A673 (cell line): ENCODE data around the gene GPR153. TPM values are rescaled to one million over a fixed set of nuclear protein-coding genes. Genes with fewer than 3 reads are reported as not detected.

ENCODE experiments used
- BruUV-seq: library from RNA; stranded (reverse); fragments of 400-500 nt; replicated peaks from 2 replicates; lab custom pipeline; 2021; lab: Mats Ljungman, UMichigan
- CTCF ChIA-PET: fragments of 300-600 bp; sonication (Branson Sonifier 250); formaldehyde crosslinking; loops from one replicate; lab custom pipeline; 2022; ENCODE audit warnings: antibody characterized with exemption; lab: Charles Lee
- POLR2A ChIA-PET: fragments of 300-600 bp; sonication (Branson Sonifier 250); formaldehyde crosslinking; loops from one replicate; lab custom pipeline; 2022; ENCODE audit warnings: antibody characterized with exemption; ENCODE audit not compliant: low non-redundant PET; lab: Charles Lee
- DNase-seq: peaks from one replicate; pipeline ENCODE4 v3.0.0-alpha.2; 2015; ENCODE audit warnings: low spot score
- H3K27ac ChIP-seq: fragments of 200-600 bp; sonication (generic); 2 replicates; pipeline ENCODE4 v1.5.1; 2016; ENCODE audit warnings: mixed run types, low read depth, mild to moderate bottlenecking, mixed read lengths, antibody characterized with exemption, low read length; ENCODE audit not compliant: poor library complexity, severe bottlenecking
- H3K27me3 ChIP-seq: fragments of 200-600 bp; sonication (generic); replicated peaks from 2 replicates; pipeline ENCODE4 v1.6.1; 2017; ENCODE audit warnings: mixed run types, low read depth, mild to moderate bottlenecking, mixed read lengths, antibody characterized with exemption, low read length; ENCODE audit not compliant: insufficient read depth, poor library complexity
- H3K36me3 ChIP-seq: fragments of 200-600 bp; sonication (generic); 2 replicates; pipeline ENCODE4 v1.6.1; 2016; ENCODE audit warnings: mixed run types, mild to moderate bottlenecking, mixed read lengths, antibody characterized with exemption, low read length; ENCODE audit not compliant: insufficient read depth, poor library complexity, severe bottlenecking
- H3K4me1 ChIP-seq: fragments of 200-600 bp; sonication (generic); 2 replicates; pipeline ENCODE4 v1.6.1; 2017; ENCODE audit warnings: mixed run types, mild to moderate bottlenecking, mixed read lengths, antibody characterized with exemption, low read length; ENCODE audit not compliant: insufficient read depth, poor library complexity, severe bottlenecking
- H3K4me3 ChIP-seq: fragments of 200-600 bp; sonication (generic); 2 replicates; pipeline ENCODE4 v1.5.1; 2016; ENCODE audit warnings: low read depth, mixed run types, mild to moderate bottlenecking, mixed read lengths, low read length; ENCODE audit not compliant: poor library complexity, severe bottlenecking
- H3K9me3 ChIP-seq: fragments of 200-600 bp; sonication (generic); 2 replicates; pipeline ENCODE4 v1.6.1; 2016; ENCODE audit warnings: mixed run types, low read depth, mild to moderate bottlenecking, mixed read lengths, antibody characterized with exemption, low read length; ENCODE audit not compliant: poor library complexity, severe bottlenecking
- EZH2 ChIP-seq: fragments of 200-600 bp; sonication (generic); IDR thresholded peaks from 2 replicates; pipeline ENCODE4 v1.6.1; 2017; ENCODE audit warnings: borderline replicate concordance, low read depth, mild to moderate bottlenecking, mixed read lengths, antibody characterized with exemption, low read length; ENCODE audit not compliant: poor library complexity, severe bottlenecking
- intact Hi-C: fragments of 100-400 bp; cut with micrococcal nuclease; formaldehyde crosslinking; loops from one replicate; pipeline ENCODE4 v1.10.0; 2022; ENCODE audit not compliant: unreplicated experiment
- total RNA-seq: library from RNA; stranded (reverse); gene quantifications from 2 replicates; pipeline ENCODE4 v1.2.3, GENCODE V29; 2021
- TF ChIP-seq, protein P1 (sequence below): fragments of 300-800, 200-600 bp; sonication (generic); conservative IDR thresholded peaks from 2 replicates; pipeline ENCODE4 v1.5.1; 2017; ENCODE audit warnings: low read depth, mild to moderate bottlenecking, antibody characterized with exemption, low read length, moderate library complexity, mixed read lengths

Gene GPR153
- total RNA-seq, 1 experiment from 2014 or later: 8.4 TPM

GRCh38 chr1:6235296-6235677, 25.6 kb downstream of the GPR153 start:
- Histone ChIP-seq H3K27ac (peak overlapping the region; percentile 91), H3K36me3 (peaks cover 30% of the 10 kb centered on the region), H3K4me1 (no peaks in the 10 kb centered on the region), H3K4me3 (peak overlapping the region; percentile 61), H3K9me3 (no peaks in the 10 kb centered on the region), H3K27me3 (no peaks in the 10 kb centered on the region)
- intact Hi-C loops: no loop called here
- no TSS peak for BruUV-seq
- CTCF ChIA-PET: interaction anchor here (1.1 kb wide), 1 partner anchor 249 kb away, joined by 3 read pairs; no protein-coding TSS in a partner anchor
- DNase-seq: no peak
- no peak for TF ChIP-seq EZH2
- TF ChIP-seq, protein P1, sequence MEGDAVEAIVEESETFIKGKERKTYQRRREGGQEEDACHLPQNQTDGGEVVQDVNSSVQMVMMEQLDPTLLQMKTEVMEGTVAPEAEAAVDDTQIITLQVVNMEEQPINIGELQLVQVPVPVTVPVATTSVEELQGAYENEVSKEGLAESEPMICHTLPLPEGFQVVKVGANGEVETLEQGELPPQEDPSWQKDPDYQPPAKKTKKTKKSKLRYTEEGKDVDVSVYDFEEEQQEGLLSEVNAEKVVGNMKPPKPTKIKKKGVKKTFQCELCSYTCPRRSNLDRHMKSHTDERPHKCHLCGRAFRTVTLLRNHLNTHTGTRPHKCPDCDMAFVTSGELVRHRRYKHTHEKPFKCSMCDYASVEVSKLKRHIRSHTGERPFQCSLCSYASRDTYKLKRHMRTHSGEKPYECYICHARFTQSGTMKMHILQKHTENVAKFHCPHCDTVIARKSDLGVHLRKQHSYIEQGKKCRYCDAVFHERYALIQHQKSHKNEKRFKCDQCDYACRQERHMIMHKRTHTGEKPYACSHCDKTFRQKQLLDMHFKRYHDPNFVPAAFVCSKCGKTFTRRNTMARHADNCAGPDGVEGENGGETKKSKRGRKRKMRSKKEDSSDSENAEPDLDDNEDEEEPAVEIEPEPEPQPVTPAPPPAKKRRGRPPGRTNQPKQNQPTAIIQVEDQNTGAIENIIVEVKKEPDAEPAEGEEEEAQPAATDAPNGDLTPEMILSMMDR: no peak
- POLR2A ChIA-PET: no interaction called here

DNA sequence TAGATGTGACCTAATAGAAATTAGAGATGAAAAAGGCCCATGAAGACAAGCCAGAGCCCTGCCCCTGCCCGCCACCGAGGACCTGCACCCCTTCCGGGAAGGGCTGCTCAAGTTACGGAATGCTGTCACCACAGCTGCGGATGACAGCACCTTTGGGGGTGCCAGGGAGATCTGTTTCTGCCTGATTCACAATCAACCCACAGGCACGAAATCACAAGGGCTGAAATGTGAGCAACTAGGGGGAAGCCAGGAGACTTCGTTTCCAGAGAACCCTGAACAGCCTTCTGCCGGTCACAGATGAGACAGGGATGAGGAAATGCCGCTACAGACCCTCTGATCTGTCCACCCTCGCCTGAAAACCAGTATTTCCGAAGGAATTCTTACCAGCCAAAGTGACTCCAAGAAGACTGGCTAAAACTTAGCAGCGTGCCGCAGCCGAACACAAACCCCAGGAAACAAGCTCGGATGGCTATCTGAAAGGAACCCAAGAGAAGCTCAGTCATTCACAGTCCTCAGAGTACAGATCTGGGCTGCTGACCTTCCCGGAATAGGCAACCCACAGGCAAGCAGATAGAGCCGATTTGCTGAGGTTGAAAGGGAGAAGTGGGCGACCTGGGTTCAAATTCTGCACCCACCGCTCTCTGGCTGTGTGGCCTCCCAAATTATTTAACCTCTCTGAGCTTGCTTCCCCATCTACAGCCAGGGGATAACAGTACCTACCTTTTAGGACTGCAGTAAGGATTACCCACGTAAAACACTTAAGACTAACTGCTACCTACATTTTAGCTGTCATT, 26.2 kb downstream of the GPR153 start:
- intact Hi-C loops: no loop called here
- Histone ChIP-seq H3K36me3 (peaks cover 36% of the 10 kb centered on the region), H3K27me3 (no peaks in the 10 kb centered on the region), H3K27ac (peak overlapping the region; percentile 91), H3K4me3 (peak overlapping the region; percentile 61), H3K4me1 (no peaks in the 10 kb centered on the region), H3K9me3 (no peaks in the 10 kb centered on the region)
- TF ChIP-seq EZH2: no peak
- TF ChIP-seq, protein P1: no peak
- no peak for DNase-seq
- CTCF ChIA-PET: interaction anchor here (1.1 kb wide), 1 partner anchor 250 kb away, joined by 3 read pairs; no protein-coding TSS in a partner anchor
- BruUV-seq: no TSS peak
- POLR2A ChIA-PET: no interaction called here

GRCh38 chr1:6233376-6233775, 27.5 kb downstream of the GPR153 start:
- H3K4me3 ChIP-seq: no peak overlapping the region
- H3K27me3 ChIP-seq: no peaks in the 10 kb centered on the region
- no peak for DNase-seq
- intact Hi-C loops: no loop called here
- H3K36me3 ChIP-seq: peaks cover 41% of the 10 kb centered on the region
- BruUV-seq: no TSS peak
- H3K4me1 ChIP-seq: no peaks in the 10 kb centered on the region
- H3K9me3 ChIP-seq: no peaks in the 10 kb centered on the region
- H3K27ac ChIP-seq: no peak overlapping the region
- CTCF ChIA-PET: no interaction called here
- POLR2A ChIA-PET: no interaction called here
- no peak for TF ChIP-seq EZH2
- TF ChIP-seq, protein P1: no peak
